Neural crest cell (in vitro differentiated cells): ENCODE data around the gene ADNP2. TPM values are rescaled to one million over a fixed set of nuclear protein-coding genes. Genes with fewer than 3 reads are reported as not detected.

Experiments
- DNase-seq: peaks from one replicate; pipeline ENCODE4 v3.0.0; 2021; ENCODE audit warnings: low read depth, mixed read lengths, low spot score
- H3K27ac Mint-ChIP-seq: one replicate; pipeline ENCODE4 v1.8.0; 2021; ENCODE audit warnings: mild to moderate bottlenecking, mixed read lengths; ENCODE audit not compliant: unreplicated experiment
- H3K27me3 Mint-ChIP-seq: 2 replicates; pipeline ENCODE4 v1.8.0; 2021; ENCODE audit warnings: low read depth, mild to moderate bottlenecking, mixed read lengths
- H3K36me3 Mint-ChIP-seq: 2 replicates; pipeline ENCODE4 v1.8.0; 2021; ENCODE audit warnings: low read depth, mild to moderate bottlenecking, mixed read lengths
- H3K4me1 Mint-ChIP-seq: 2 replicates; pipeline ENCODE4 v1.8.0; 2021; ENCODE audit warnings: mixed read lengths
- H3K4me3 Mint-ChIP-seq: one replicate; pipeline ENCODE4 v1.8.0; 2021; ENCODE audit warnings: mild to moderate bottlenecking, mixed read lengths
- H3K9me3 Mint-ChIP-seq: 2 replicates; pipeline ENCODE4 v1.8.0; 2021; ENCODE audit warnings: mixed read lengths
- CTCF ChIP-seq: fragments of 200-600 bp; sonication (generic); conservative IDR thresholded peaks from 2 replicates; pipeline ENCODE4 v1.5.0; 2021; ENCODE audit warnings: antibody characterized with exemption, mild to moderate bottlenecking
- total RNA-seq: library from RNA; stranded (reverse); gene quantifications from 2 replicates; pipeline ENCODE4 v1.2.1, GENCODE V29; 2021

The ADNP2 gene
- total RNA-seq, 1 donor from 2014 or later: 44.0 TPM

DNA sequence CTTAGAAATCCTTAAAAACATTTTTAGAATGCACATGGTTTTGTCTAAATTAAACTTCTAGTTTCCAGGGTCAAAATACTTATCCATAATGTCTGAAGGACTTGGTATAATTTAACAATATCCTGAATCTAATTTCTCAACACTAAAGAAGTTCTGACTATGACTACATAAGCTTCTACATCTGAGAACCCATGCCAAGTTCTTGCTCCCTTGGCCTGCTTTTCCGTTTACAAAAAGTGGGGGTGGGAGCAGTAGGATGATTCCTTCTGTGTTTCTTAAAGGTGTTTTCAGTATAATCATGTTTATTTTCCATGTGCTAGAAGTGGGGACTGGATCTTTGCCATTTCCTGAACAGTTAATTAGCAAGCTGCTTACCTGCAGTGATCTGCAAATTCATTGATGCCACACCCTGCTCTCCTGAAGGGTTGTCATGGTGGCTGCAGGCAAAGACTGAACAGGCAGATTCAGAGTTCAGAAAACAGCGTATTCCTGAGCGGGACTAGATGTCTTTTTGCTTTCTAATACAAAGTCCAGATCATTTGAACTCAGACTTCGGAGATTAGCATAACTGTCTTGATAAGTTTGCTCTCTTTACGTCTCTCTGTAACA, 36.2 kb downstream of the ADNP2 start:
- no peak for TF ChIP-seq CTCF
- no peaks in the 10 kb centered on the region for H3K9me3 Mint-ChIP-seq
- no peaks in the 10 kb centered on the region for H3K4me1 Mint-ChIP-seq
- no peak for DNase-seq
- H3K4me3 Mint-ChIP-seq: no peak overlapping the region
- no peak overlapping the region for H3K27ac Mint-ChIP-seq
- peaks cover 12% of the 10 kb centered on the region for H3K36me3 Mint-ChIP-seq
- H3K27me3 Mint-ChIP-seq: no peaks in the 10 kb centered on the region

DNA sequence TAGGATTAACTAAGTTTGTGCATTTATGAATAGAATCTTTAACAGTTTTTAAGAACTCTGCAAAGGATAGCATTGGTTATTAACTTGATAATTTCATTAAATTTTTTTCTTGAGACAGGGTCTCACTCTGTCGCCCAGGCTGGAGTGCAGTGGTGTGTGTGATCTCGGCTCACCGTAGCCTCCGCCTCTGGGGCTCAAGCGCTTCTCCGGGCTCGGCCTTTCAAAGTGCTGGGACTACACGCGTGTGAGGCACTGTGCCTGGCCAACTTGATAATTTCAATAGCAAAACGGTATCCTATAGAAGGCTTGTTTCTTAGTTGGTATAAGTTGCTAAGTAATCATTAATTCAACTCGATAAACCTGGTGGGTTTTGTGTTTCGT, 38.0 kb downstream of the ADNP2 start:
- no peaks in the 10 kb centered on the region for H3K27me3 Mint-ChIP-seq
- TF ChIP-seq CTCF: no peak
- H3K36me3 Mint-ChIP-seq: peaks cover 8% of the 10 kb centered on the region
- H3K4me1 Mint-ChIP-seq: no peaks in the 10 kb centered on the region
- no peak overlapping the region for H3K27ac Mint-ChIP-seq
- H3K9me3 Mint-ChIP-seq: no peaks in the 10 kb centered on the region
- DNase-seq: no peak
- no peak overlapping the region for H3K4me3 Mint-ChIP-seq

GRCh38 chr18:80147418-80148325, 38.6 kb downstream of the ADNP2 start:
- peaks cover 8% of the 10 kb centered on the region for H3K36me3 Mint-ChIP-seq
- no peak for TF ChIP-seq CTCF
- H3K4me3 Mint-ChIP-seq: peak overlapping the region; percentile 38
- H3K4me1 Mint-ChIP-seq: no peaks in the 10 kb centered on the region
- H3K27me3 Mint-ChIP-seq: no peaks in the 10 kb centered on the region
- no peak for DNase-seq
- H3K9me3 Mint-ChIP-seq: no peaks in the 10 kb centered on the region
- no peak overlapping the region for H3K27ac Mint-ChIP-seq

- Mint-ChIP-seq H3K27me3 (no peaks in the 10 kb centered on the region), H3K36me3 (peaks cover 8% of the 10 kb centered on the region), H3K4me3 (no peak overlapping the region)
Measured at GRCh38 chr18:80148326-80149199, 39.5 kb downstream of the ADNP2 start.

More at GRCh38 chr18:80148326-80149199, 39.5 kb downstream of the ADNP2 start:
- H3K9me3 Mint-ChIP-seq: no peaks in the 10 kb centered on the region
- H3K27ac Mint-ChIP-seq: peak overlapping the region; percentile 27
- no peak for TF ChIP-seq CTCF
- no peaks in the 10 kb centered on the region for H3K4me1 Mint-ChIP-seq
- DNase-seq: no peak
